Measurements from ENCODE around the gene PRKAG2.

The PRKAG2 gene

GRCh38 chr7:151611878-151612277 lies 265.0 kb downstream of the PRKAG2 start:
- in situ Hi-C loops (cut with MboI; ENCODE audit: low sequenced_read_pairs), result no loop called here

- in situ Hi-C loops (cut with MboI; ENCODE audit: low sequenced_read_pairs), result no loop called here
Measured at GRCh38 chr7:151611041-151611440, 265.9 kb downstream of the PRKAG2 start.

- in situ Hi-C loops (cut with MboI; ENCODE audit: low sequenced_read_pairs), result no loop called here
Measured at GRCh38 chr7:151608031-151608551, 268.8 kb downstream of the PRKAG2 start.

GRCh38 chr7:151607464-151607867 lies 269.4 kb downstream of the PRKAG2 start:
- in situ Hi-C loops (cut with MboI; ENCODE audit: low sequenced_read_pairs), result no loop called here

GRCh38 chr7:151603951-151604350 lies 273.0 kb downstream of the PRKAG2 start:
- in situ Hi-C loops (cut with MboI; ENCODE audit: low sequenced_read_pairs), result no loop called here

- in situ Hi-C loops (cut with MboI; ENCODE audit: low sequenced_read_pairs), result no loop called here
Measured at GRCh38 chr7:151601521-151602305, 275.2 kb downstream of the PRKAG2 start.

- in situ Hi-C loops (cut with MboI; ENCODE audit: low sequenced_read_pairs), result no loop called here
Measured at GRCh38 chr7:151600331-151600730, 276.6 kb downstream of the PRKAG2 start.

- in situ Hi-C loops (cut with MboI; ENCODE audit: low sequenced_read_pairs), result no loop called here
Measured at GRCh38 chr7:151599401-151600227, 277.3 kb downstream of the PRKAG2 start.

GRCh38 chr7:151597541-151598444 lies 279.1 kb downstream of the PRKAG2 start:
- in situ Hi-C loops (cut with MboI; ENCODE audit: low sequenced_read_pairs), result no loop called here

- in situ Hi-C loops (cut with MboI; ENCODE audit: low sequenced_read_pairs), result no loop called here
Measured at GRCh38 chr7:151595702-151596350, 281.1 kb downstream of the PRKAG2 start.

- in situ Hi-C loops (cut with MboI; ENCODE audit: low sequenced_read_pairs), result no loop called here
Measured at GRCh38 chr7:151592868-151593486, 283.9 kb downstream of the PRKAG2 start.

GRCh38 chr7:151592330-151592729 lies 284.6 kb downstream of the PRKAG2 start:
- in situ Hi-C loops (cut with MboI; ENCODE audit: low sequenced_read_pairs), result no loop called here

GRCh38 chr7:151591866-151592265 lies 285.0 kb downstream of the PRKAG2 start:
- in situ Hi-C loops (cut with MboI; ENCODE audit: low sequenced_read_pairs), result no loop called here

- in situ Hi-C loops (cut with MboI; ENCODE audit: low sequenced_read_pairs), result no loop called here
Measured at GRCh38 chr7:151590850-151591771, 285.8 kb downstream of the PRKAG2 start.

- in situ Hi-C loops (cut with MboI; ENCODE audit: low sequenced_read_pairs), result no loop called here
Measured at GRCh38 chr7:151590071-151590849, 286.7 kb downstream of the PRKAG2 start.

- in situ Hi-C loops (cut with MboI; ENCODE audit: low sequenced_read_pairs), result no loop called here
Measured at GRCh38 chr7:151588982-151589381, 287.9 kb downstream of the PRKAG2 start.

- in situ Hi-C loops (cut with MboI; ENCODE audit: low sequenced_read_pairs), result no loop called here
Measured at GRCh38 chr7:151586531-151587260, 290.2 kb downstream of the PRKAG2 start.

All from HL-60/S4 (cell line).